H1 (cell line): Measurements from ENCODE around the gene IGLON5. TPM values are rescaled to one million over a fixed set of nuclear protein-coding genes. Genes with fewer than 3 reads are reported as not detected.

ENCODE experiments used
- CTCF ChIA-PET: fragments of 300-600 bp; sonication (Branson Sonifier 250); formaldehyde crosslinking; loops from one replicate; lab custom pipeline; 2021; ENCODE audit not compliant: partially characterized antibody; lab: Charles Lee
- POLR2A ChIA-PET: fragments of 300-600 bp; sonication (Branson Sonifier 250); formaldehyde crosslinking; loops from one replicate; lab custom pipeline; 2021; ENCODE audit warnings: inconsistent platforms; ENCODE audit not compliant: partially characterized antibody; lab: Charles Lee
- DNase-seq, 2 experiments: peaks; one replicate each; pipeline versions ENCODE4 v3.0.0 to v3.0.0-alpha.2; 2010 to 2022; ENCODE audit warnings: low spot score in 2 of 2, low read depth in 1 of 2, mixed read lengths in 1 of 2
- FAIRE-seq: peaks from 2 replicates; lab custom pipeline; 2011; peaks lifted over from hg19 to GRCh38; lab: Jason Lieb, UNC
- H2AFZ ChIP-seq: 2 replicates; pipeline ENCODE4 v1.8.1; 2012; ENCODE audit warnings: low read length, inconsistent platforms
- H2AK5ac ChIP-seq: 2 replicates; pipeline ENCODE4 v1.6.1; 2013; ENCODE audit warnings: low read depth, low read length
- H2BK120ac ChIP-seq: replicated peaks from 2 replicates; pipeline ENCODE3; 2013; ENCODE audit warnings: low read depth, low read length, inconsistent platforms
- H2BK12ac ChIP-seq: 2 replicates; pipeline ENCODE4 v1.6.1; 2013; ENCODE audit warnings: low read depth, low read length
- H2BK15ac ChIP-seq: 2 replicates; pipeline ENCODE4 v1.6.1; 2013; ENCODE audit warnings: low read length
- H2BK20ac ChIP-seq: 2 replicates; pipeline ENCODE4 v1.6.1; 2013; ENCODE audit warnings: low read length
- H2BK5ac ChIP-seq: 2 replicates; pipeline ENCODE4 v1.6.1; 2013; ENCODE audit warnings: low read depth, low read length
- H3K14ac ChIP-seq: 2 replicates; pipeline ENCODE4 v1.6.1; 2013; ENCODE audit warnings: inconsistent platforms; ENCODE audit not compliant: insufficient read length
- H3K18ac ChIP-seq: 2 replicates; pipeline ENCODE4 v1.6.1; 2013; ENCODE audit warnings: low read length; ENCODE audit errors: extremely low read depth
- H3K23ac ChIP-seq: 2 replicates; pipeline ENCODE4 v1.6.1; 2013; ENCODE audit warnings: inconsistent platforms; ENCODE audit not compliant: insufficient read length
- H3K23me2 ChIP-seq: 2 replicates; pipeline ENCODE4 v1.6.1; 2013; ENCODE audit warnings: low read depth, low read length
- H3K27ac ChIP-seq: 2 replicates; pipeline ENCODE4 v1.6.1; 2011; ENCODE audit warnings: low read depth, low read length, inconsistent platforms
- H3K27me3 ChIP-seq, 4 experiments: replicated peaks in 1 of 4; 1 replicate in 1 of 4; 2 replicates in 3 of 4; pipeline versions ENCODE4 v1.6.1 to v1.8.1; 2011 to 2013; ENCODE audit warnings: low read length in 3 of 4, mild to moderate bottlenecking in 3 of 4, inconsistent platforms in 2 of 4, mixed read lengths in 2 of 4, moderate library complexity in 1 of 4; ENCODE audit not compliant: control insufficient read depth in 3 of 4, insufficient read depth in 3 of 4; ENCODE audit errors: extremely low read depth in 1 of 4
- H3K36me3 ChIP-seq, 4 experiments: 2 replicates each; pipeline versions ENCODE4 v1.6.1 to v1.8.1; 2011 to 2013; ENCODE audit warnings: mild to moderate bottlenecking in 4 of 4, low read length in 3 of 4, moderate library complexity in 2 of 4, control low read depth in 1 of 4, inconsistent platforms in 1 of 4; ENCODE audit not compliant: insufficient read depth in 4 of 4, control insufficient read depth in 2 of 4
- H3K4ac ChIP-seq: replicated peaks from 2 replicates; pipeline ENCODE3; 2013; ENCODE audit warnings: low read length, low read depth, mixed read lengths, inconsistent platforms; ENCODE audit not compliant: insufficient read length
- H3K4me1 ChIP-seq, 4 experiments: replicated peaks in 1 of 4; 1 replicate in 1 of 4; 2 replicates in 3 of 4; pipeline versions ENCODE4 v1.6.1 to v1.8.1; 2011 to 2013; ENCODE audit warnings: low read length in 3 of 4, inconsistent platforms in 2 of 4, mixed read lengths in 1 of 4; ENCODE audit not compliant: insufficient read depth in 4 of 4, control insufficient read depth in 3 of 4
- H3K4me2 ChIP-seq, 2 experiments: 2 replicates each; pipeline versions ENCODE4 v1.6.1 to v1.8.1; 2011 to 2013; ENCODE audit warnings: low read depth in 2 of 2, low read length in 2 of 2, control low read depth in 1 of 2, inconsistent platforms in 1 of 2, mild to moderate bottlenecking in 1 of 2; ENCODE audit not compliant: insufficient read depth in 1 of 2
- H3K4me3 ChIP-seq, 4 experiments: fragments of 200-600, 300-600 bp in 1 of 4; sonication (generic), shearing (Covaris generic), sonication (Bioruptor Twin) in 1 of 4; 2 replicates each; pipeline versions ENCODE4 v1.5.1 to v1.8.1; 2011 to 2016; ENCODE audit warnings: low read length in 4 of 4, low read depth in 3 of 4, control low read depth in 2 of 4, inconsistent platforms in 2 of 4, mild to moderate bottlenecking in 2 of 4, mixed read lengths in 1 of 4, moderate library complexity in 1 of 4; ENCODE audit not compliant: insufficient read depth in 2 of 4; ENCODE audit errors: extremely low read depth in 1 of 4
- H3K56ac ChIP-seq: replicated peaks from 2 replicates; pipeline ENCODE3; 2013; ENCODE audit warnings: low read depth, mild to moderate bottlenecking, mixed read lengths, low read length, inconsistent platforms; ENCODE audit not compliant: insufficient read length
- H3K79me1 ChIP-seq: 2 replicates; pipeline ENCODE4 v1.6.1; 2013; ENCODE audit warnings: low read depth, low read length, control low read depth
- H3K79me2 ChIP-seq, 2 experiments: 2 replicates each; pipeline versions ENCODE4 v1.6.1 to v1.8.1; 2012 to 2013; ENCODE audit warnings: low read length in 2 of 2, mild to moderate bottlenecking in 2 of 2, inconsistent platforms in 1 of 2; ENCODE audit not compliant: insufficient read depth in 2 of 2, control insufficient read depth in 1 of 2
- H3K9ac ChIP-seq, 4 experiments: replicated peaks in 1 of 4; 1 replicate in 1 of 4; 2 replicates in 3 of 4; pipeline versions ENCODE4 v1.6.1 to v1.8.1; 2011 to 2013; ENCODE audit warnings: low read depth in 3 of 4, low read length in 3 of 4, control low read depth in 2 of 4, mild to moderate bottlenecking in 2 of 4, moderate library complexity in 2 of 4, inconsistent platforms in 1 of 4; ENCODE audit errors: extremely low read depth in 1 of 4
- H3K9me3 ChIP-seq, 2 experiments: 2 replicates each; pipeline versions ENCODE4 v1.6.1 to v1.8.1; 2012 to 2013; ENCODE audit warnings: mild to moderate bottlenecking in 2 of 2, moderate library complexity in 2 of 2, control low read depth in 1 of 2, inconsistent platforms in 1 of 2, low read depth in 1 of 2, low read length in 1 of 2, mixed read lengths in 1 of 2; ENCODE audit not compliant: insufficient read depth in 2 of 2
- H4K20me1 ChIP-seq, 2 experiments: replicated peaks in 1 of 2; 2 replicates each; pipeline versions ENCODE3 to v1.8.1; 2011 to 2013; ENCODE audit warnings: inconsistent platforms in 2 of 2, low read length in 2 of 2, mild to moderate bottlenecking in 1 of 2; ENCODE audit not compliant: insufficient read depth in 2 of 2, control insufficient read depth in 1 of 2
- H4K5ac ChIP-seq: 2 replicates; pipeline ENCODE4 v1.6.1; 2013; ENCODE audit warnings: low read length, low read depth, mixed read lengths, inconsistent platforms; ENCODE audit not compliant: insufficient read length
- H4K8ac ChIP-seq: 2 replicates; pipeline ENCODE4 v1.8.0; 2013; ENCODE audit warnings: mild to moderate bottlenecking, moderate library complexity, low read length, inconsistent platforms; ENCODE audit not compliant: insufficient read depth; ENCODE audit errors: extremely low read depth
- H4K91ac ChIP-seq: replicated peaks from 2 replicates; pipeline ENCODE3; 2013; ENCODE audit warnings: low read length, mixed read lengths, inconsistent platforms; ENCODE audit not compliant: insufficient read length
- RAD21 ChIP-seq, 2 experiments: IDR thresholded peaks in 1 of 2; conservative IDR thresholded peaks in 1 of 2; 2 replicates each; pipeline ENCODE4 v1.6.1; 2011; ENCODE audit warnings: low read depth in 2 of 2, low read length in 2 of 2, improper control_type of control experiment in 1 of 2, inconsistent platforms in 1 of 2, mild to moderate bottlenecking in 1 of 2, moderate library complexity in 1 of 2
- YY1 ChIP-seq: IDR thresholded peaks from 2 replicates; pipeline ENCODE4 v1.6.1; 2011; ENCODE audit warnings: low read depth, mild to moderate bottlenecking, low read length
- WGBS, 2 experiments: shearing (Covaris generic) in 1 of 2; methylation state at CpG; one replicate each; pipeline versions ENCODE4 v1.1.6 to v1.1.7; 2013 to 2015; ENCODE audit warnings: low lambda C conversion rate in 2 of 2, mixed read lengths in 2 of 2, inconsistent platforms in 1 of 2, low coverage in 1 of 2, missing lambda C conversion rate in 1 of 2; ENCODE audit not compliant: insufficient replicate concordance in 2 of 2, insufficient coverage in 1 of 2, insufficient read length in 1 of 2; ENCODE audit errors: extremely low coverage in 1 of 2, missing lambda C conversion rate in 1 of 2; 5-methylcytosine and 5-hydroxymethylcytosine counted together
- polyA plus RNA-seq, 7 experiments: library from polyadenylated mRNA; depleted of rRNA in 3 of 7; stranded (reverse) in 5 of 7; unstranded in 2 of 7; fragments of >200 nt in 5 of 7; fragments of 200-250 nt in 2 of 7; gene quantifications; 1 replicate in 5 of 7; 2 replicates in 1 of 7; 4 replicates in 1 of 7; pipeline versions ENCODE4 v1.2.1 to v1.2.3, GENCODE V29; 2011 to 2013; ENCODE audit warnings: missing spikeins in 2 of 7, mixed read lengths in 2 of 7
- total RNA-seq: library from RNA; stranded (reverse); fragmentation: NEBNext Ultra II Directional; extraction: Animal tissue kit (Norgen Biotek cat#: 25700); gene quantifications from 2 replicates; pipeline ENCODE4 v1.2.1, GENCODE V29; 2021
- TF ChIP-seq, protein P1 (sequence below), 3 experiments: IDR thresholded peaks; 1 replicate in 2 of 3; 2 replicates in 1 of 3; pipeline versions ENCODE4 v1.5.1 to v1.6.1; 2011; ENCODE audit warnings: low read length in 3 of 3, mild to moderate bottlenecking in 3 of 3, inconsistent platforms in 2 of 3, low read depth in 1 of 3, moderate library complexity in 1 of 3; ENCODE audit not compliant: insufficient read depth in 1 of 3; ENCODE audit errors: control extremely low read depth in 1 of 3

Gene IGLON5
- total and polyA plus RNA-seq, 2 of the 8 experiments (the other 6 are each of a cell fraction or from before 2014, with no cell fraction given): 31.8 to 34.6 TPM

DNA sequence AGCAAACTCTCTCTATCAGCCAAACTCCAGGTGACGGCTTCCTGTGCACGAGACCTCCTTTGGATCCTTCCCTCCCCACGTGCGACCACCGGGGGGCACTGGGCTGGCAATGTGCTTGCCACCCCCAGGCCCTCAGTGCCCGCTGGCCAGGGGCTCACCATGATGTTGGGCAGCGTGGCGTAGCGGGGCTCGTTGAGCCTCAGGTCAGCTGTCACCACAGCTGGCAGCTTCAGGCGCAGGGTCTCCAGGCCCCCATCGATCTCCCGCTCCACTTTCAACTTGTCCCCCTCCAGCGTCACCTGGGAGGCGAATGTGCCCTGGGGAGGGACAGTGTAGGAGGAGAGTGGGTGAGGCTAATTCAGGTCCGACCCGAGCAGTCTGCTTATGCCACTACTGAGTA is 35.3 kb downstream of the IGLON5 start:
- H2BK12ac ChIP-seq: no peak overlapping the region
- no peak overlapping the region for H4K8ac ChIP-seq
- peaks cover 0 to 3% of the 10 kb centered on the region in 2 experiments for H4K20me1 ChIP-seq
- H3K9ac ChIP-seq: no peak overlapping the region
- no peak overlapping the region for H3K4ac ChIP-seq
- ChIA-PET POLR2A (no interaction called here), CTCF (interaction anchor here (0.9 to 1.5 kb wide), 3 partner anchors 75 to 167 kb away, joined by 3 to 6 read pairs (median 5); no protein-coding TSS in a partner anchor)
- no peak overlapping the region for H2BK20ac ChIP-seq
- H2AFZ ChIP-seq: no peak overlapping the region
- no peak overlapping the region; a peak in 1 of 4 replicates for H3K4me2 ChIP-seq
- no peak overlapping the region for H3K14ac ChIP-seq
- H3K23ac ChIP-seq: no peak overlapping the region
- 0 out of 2 replicates have a peak, but pooled peaks cover 1% of the 10 kb centered on the region for H3K23me2 ChIP-seq
- H3K9me3 ChIP-seq: no peaks in the 10 kb centered on the region
- H3K4me1 ChIP-seq: peaks cover 0 to 13% (median 10%) of the 10 kb centered on the region in 4 experiments; a peak in 6 of 7 replicates
- no peaks in the 10 kb centered on the region; a peak in 1 of 8 replicates for H3K36me3 ChIP-seq
- H3K27me3 ChIP-seq: peaks cover 0 to 2% (median 0%) of the 10 kb centered on the region in 4 experiments; a peak in 1 of 7 replicates
- no peaks in the 10 kb centered on the region for H3K79me2 ChIP-seq
- no peak overlapping the region for H2BK15ac ChIP-seq
- FAIRE-seq: no peak
- WGBS, 2 experiments: 83% methylated on average over 16 of the region's 17 CpGs; no CpG with 5 or more reads in 1 of the 2 experiments
- H3K4me3 ChIP-seq: no peak overlapping the region
- H2BK120ac ChIP-seq: no peak overlapping the region
- no peak overlapping the region for H2BK5ac ChIP-seq
- no peak for DNase-seq
- H4K5ac ChIP-seq: no peak overlapping the region
- no peaks in the 10 kb centered on the region for H3K79me1 ChIP-seq
- no peak overlapping the region for H3K18ac ChIP-seq
- H3K27ac ChIP-seq: no peak overlapping the region
- H3K56ac ChIP-seq: no peak overlapping the region
- no peak for TF ChIP-seq YY1
- TF ChIP-seq, protein P1, sequence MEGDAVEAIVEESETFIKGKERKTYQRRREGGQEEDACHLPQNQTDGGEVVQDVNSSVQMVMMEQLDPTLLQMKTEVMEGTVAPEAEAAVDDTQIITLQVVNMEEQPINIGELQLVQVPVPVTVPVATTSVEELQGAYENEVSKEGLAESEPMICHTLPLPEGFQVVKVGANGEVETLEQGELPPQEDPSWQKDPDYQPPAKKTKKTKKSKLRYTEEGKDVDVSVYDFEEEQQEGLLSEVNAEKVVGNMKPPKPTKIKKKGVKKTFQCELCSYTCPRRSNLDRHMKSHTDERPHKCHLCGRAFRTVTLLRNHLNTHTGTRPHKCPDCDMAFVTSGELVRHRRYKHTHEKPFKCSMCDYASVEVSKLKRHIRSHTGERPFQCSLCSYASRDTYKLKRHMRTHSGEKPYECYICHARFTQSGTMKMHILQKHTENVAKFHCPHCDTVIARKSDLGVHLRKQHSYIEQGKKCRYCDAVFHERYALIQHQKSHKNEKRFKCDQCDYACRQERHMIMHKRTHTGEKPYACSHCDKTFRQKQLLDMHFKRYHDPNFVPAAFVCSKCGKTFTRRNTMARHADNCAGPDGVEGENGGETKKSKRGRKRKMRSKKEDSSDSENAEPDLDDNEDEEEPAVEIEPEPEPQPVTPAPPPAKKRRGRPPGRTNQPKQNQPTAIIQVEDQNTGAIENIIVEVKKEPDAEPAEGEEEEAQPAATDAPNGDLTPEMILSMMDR (IDR thresholded peaks at IDR 0.05; ENCODE audit: control extremely low read depth in 1 of 3, insufficient read depth in 1 of 3, low read depth in 1 of 3, low read length in 3 of 3): peak; percentile 37 to 54 (median 41)
- TF ChIP-seq RAD21 (IDR thresholded peaks at IDR 0.05 in 1 of 2, conservative IDR thresholded peaks at IDR 0.05 in 1 of 2; ENCODE audit: low read depth in 2 of 2, low read length in 2 of 2): peak; percentile 27 to 43; a peak in 3 of 4 replicates
- H2AK5ac ChIP-seq: no peak overlapping the region
- H4K91ac ChIP-seq: no peak overlapping the region
